ENCODE data around the gene LBP. TPM values are rescaled to one million over a fixed set of nuclear protein-coding genes. Genes with fewer than 3 reads are reported as not detected.

Gene LBP
- total RNA-seq, 4 donors from 2014 or later, result 0.23 to 0.55 TPM; not detected in 2

- intact Hi-C loops (cut with DNase I; ENCODE audit: low total_unique reads), result no loop called here
- DNase-seq (ENCODE audit: low spot score in 2 of 2), result no peak
- 81 to 82% methylated on average over 7 of the region's 7 CpGs for whole genome bisulfite sequencing, 2 donors
- TF ChIP-seq CTCF (IDR thresholded peaks at IDR 0.05), result no peak
- TF ChIP-seq POLR2A (IDR thresholded peaks at IDR 0.05), result no peak
- no peak overlapping the region for H3K4me3 ChIP-seq (ENCODE audit: low read depth, poor library complexity, severe bottlenecking)
Observed at GRCh38 chr20:38358556-38358955, 12.3 kb downstream of the LBP start.

- TF ChIP-seq CTCF (IDR thresholded peaks at IDR 0.05) (no peak), POLR2A (IDR thresholded peaks at IDR 0.05) (no peak)
- no peak overlapping the region for H3K4me3 ChIP-seq (ENCODE audit: low read depth, poor library complexity, severe bottlenecking)
- intact Hi-C loops (cut with DNase I; ENCODE audit: low total_unique reads), result no loop called here
- no peak for DNase-seq (ENCODE audit: low spot score in 2 of 2)
- 87 to 95% methylated on average over 8 of the region's 8 CpGs for WGBS, 2 donors
Observed at GRCh38 chr20:38363004-38363747, 16.9 kb downstream of the LBP start.

DNA sequence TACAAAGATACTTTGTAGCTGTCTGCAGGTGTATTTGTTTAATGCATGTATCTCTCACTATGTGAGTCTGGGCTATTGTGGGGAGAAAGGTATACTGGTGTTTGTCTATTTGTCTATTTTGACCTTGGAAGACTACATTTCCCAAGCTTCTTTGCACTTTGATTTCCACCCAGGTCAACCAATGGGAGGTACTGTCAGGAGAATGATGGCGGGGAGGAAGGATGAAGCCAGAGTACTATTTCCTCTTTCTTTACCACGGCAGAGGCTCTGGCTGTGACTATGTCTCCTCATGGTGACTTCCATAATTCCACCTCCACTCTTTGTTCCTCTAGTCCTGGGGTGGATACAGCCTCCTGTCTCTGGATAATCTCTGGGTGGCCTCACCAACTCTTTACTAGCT, 23.1 kb downstream of the LBP start:
- intact Hi-C loops (cut with DNase I; ENCODE audit: low total_unique reads), result no loop called here
- DNase-seq (ENCODE audit: low spot score in 2 of 2), result no peak
- 48 to 49% methylated on average over 2 of the region's 2 CpGs for WGBS, 2 donors
- no peak for TF ChIP-seq CTCF (IDR thresholded peaks at IDR 0.05)
- TF ChIP-seq POLR2A (IDR thresholded peaks at IDR 0.05), result no peak
- H3K4me3 ChIP-seq (ENCODE audit: low read depth, poor library complexity, severe bottlenecking), result no peak overlapping the region

- no peak overlapping the region for H3K4me3 ChIP-seq (ENCODE audit: low read depth, poor library complexity, severe bottlenecking)
- no peak for DNase-seq (ENCODE audit: low spot score in 2 of 2)
- TF ChIP-seq CTCF (IDR thresholded peaks at IDR 0.05) (no peak), POLR2A (IDR thresholded peaks at IDR 0.05) (no peak)
- 56 to 58% methylated on average over 5 of the region's 5 CpGs for WGBS, 2 donors
- intact Hi-C loops (cut with DNase I; ENCODE audit: low total_unique reads), result no loop called here
Observed at GRCh38 chr20:38372806-38373205, 26.5 kb downstream of the LBP start.

DNA sequence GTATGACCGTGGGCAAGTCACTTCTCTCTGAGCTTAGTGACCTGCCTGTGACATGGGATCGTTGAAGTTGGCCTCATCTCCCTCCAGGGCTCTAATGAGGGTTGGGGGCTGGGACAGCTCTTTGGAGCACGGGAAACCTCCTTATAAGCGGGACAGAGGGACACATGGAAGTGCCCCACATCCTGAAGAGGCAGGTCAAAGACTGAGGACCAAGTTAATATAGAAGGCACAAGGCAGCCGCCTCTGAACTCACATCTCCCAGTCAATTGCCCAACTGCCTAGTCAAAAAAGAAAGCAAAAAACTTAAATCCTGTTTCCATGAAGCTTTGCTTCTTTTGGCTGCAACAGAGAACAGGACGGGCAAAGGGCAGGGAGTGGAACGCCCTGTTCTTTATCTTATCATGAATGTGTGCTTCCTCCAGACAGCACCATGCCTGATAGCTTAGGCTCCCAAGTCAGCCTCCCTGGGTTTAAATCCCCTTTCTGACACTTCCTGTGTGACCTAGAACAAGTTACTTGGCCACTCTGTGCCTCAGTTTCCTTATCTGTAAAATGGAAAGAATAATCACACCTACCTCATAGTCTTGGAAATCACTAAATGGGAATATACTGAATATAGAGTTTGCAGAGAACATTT, 27.1 kb downstream of the LBP start:
- intact Hi-C loops (cut with DNase I; ENCODE audit: low total_unique reads), result no loop called here
- H3K4me3 ChIP-seq (ENCODE audit: low read depth, poor library complexity, severe bottlenecking), result no peak overlapping the region
- TF ChIP-seq POLR2A (IDR thresholded peaks at IDR 0.05) (no peak), CTCF (IDR thresholded peaks at IDR 0.05) (no peak)
- peak in 1 of 2 donors; percentile 72 for DNase-seq (ENCODE audit: low spot score in 2 of 2)
- WGBS, 2 donors, result 53 to 57% methylated on average over 7 of the region's 7 CpGs
